Measurements from ENCODE around the gene NTN5. TPM values are rescaled to one million over a fixed set of nuclear protein-coding genes. Genes with fewer than 3 reads are reported as not detected.

Gene NTN5
- total and polyA plus RNA-seq, 2 of the 4 experiments (the other 2 are of a cell fraction): 0.19 TPM; not detected in 1

- no peak overlapping the region for H2BK20ac ChIP-seq (ENCODE audit: low read depth, low read length)
- ChIA-PET POLR2A (ENCODE audit: unreplicated experiment) (interaction anchor here (0.6 kb wide), 1 partner anchor 27 kb away, joined by 3 read pairs; no protein-coding TSS in a partner anchor), CTCF (no interaction called here)
- H3K9me1 ChIP-seq (ENCODE audit: insufficient read depth, low read length): peaks cover 7% of the 10 kb centered on the region
- BruUV-seq (replicated peaks): no TSS peak
- no peak for DNase-seq
- peaks cover 3% of the 10 kb centered on the region; the same call in 1 of the 2 replicates for H3K4me1 ChIP-seq (ENCODE audit: control insufficient read depth, insufficient read depth, low read length)
- no peak overlapping the region for H3K14ac ChIP-seq (replicated peaks; ENCODE audit: low read depth, low read length)
- H2BK5ac ChIP-seq (ENCODE audit: low read depth, low read length, poor library complexity, severe bottlenecking): no peak overlapping the region
- no peak overlapping the region for H3K27ac ChIP-seq (ENCODE audit: insufficient read depth, low read length)
- H3K4ac ChIP-seq (ENCODE audit: low read depth, low read length): no peak overlapping the region
- H3K36me3 ChIP-seq (ENCODE audit: control insufficient read depth, insufficient read depth, low read length): no peaks in the 10 kb centered on the region
- dilution Hi-C loops (cut with HindIII; ENCODE audit: low sequenced_read_pairs, unreplicated experiment) (no loop called here), in situ Hi-C loops (cut with MboI; ENCODE audit: low sequenced_read_pairs) (no loop called here), intact Hi-C loops (cut with micrococcal nuclease) (loop anchor here (5.0 kb wide), 1 partner anchor 106 kb away; no protein-coding TSS in a partner anchor)
- H2AFZ ChIP-seq (replicated peaks; ENCODE audit: low read length, poor library complexity): no peak overlapping the region
- H3K56ac ChIP-seq (ENCODE audit: extremely low read depth, insufficient read depth, low read length): no peak overlapping the region
- H3K18ac ChIP-seq (ENCODE audit: low read depth, low read length): no peak overlapping the region
- H3K4me2 ChIP-seq (ENCODE audit: low read depth, low read length): no peak overlapping the region
- no peak for TF ChIP-seq RCOR1 (IDR thresholded peaks at IDR 0.05; ENCODE audit: insufficient replicate concordance, low read length)
- TF ChIP-seq CTCF (conservative IDR thresholded peaks at IDR 0.05; ENCODE audit: low read depth, low read length): no peak
- TF ChIP-seq NFE2L2 (IDR thresholded peaks at IDR 0.05; ENCODE audit: low read depth, low read length): no peak
- TF ChIP-seq MAZ (IDR thresholded peaks at IDR 0.05; ENCODE audit: borderline replicate concordance, low read depth, low read length): no peak
- no peak overlapping the region for H3K23ac ChIP-seq (ENCODE audit: low read depth, low read length)
- H2AK9ac ChIP-seq (replicated peaks; ENCODE audit: low read depth, low read length, poor library complexity): no peak overlapping the region
- no peak for ATAC-seq (ENCODE audit: low read depth)
- no peak overlapping the region for H2BK15ac ChIP-seq (ENCODE audit: low read depth, low read length)
- 81% methylated on average over 7 of the region's 17 CpGs; no CpG with 5 or more reads in 1 of the 2 experiments for WGBS, 2 experiments (ENCODE audit: extremely low coverage in 2 of 2, insufficient read length in 1 of 2)
- no peaks in the 10 kb centered on the region for H3K79me1 ChIP-seq (ENCODE audit: low read depth in 1 of 2, low read length in 2 of 2)
- peaks cover 9% of the 10 kb centered on the region; the same call in 1 of the 2 replicates for H3K27me3 ChIP-seq (ENCODE audit: control insufficient read depth, insufficient read depth, low read length)
- no peak overlapping the region for H2AK5ac ChIP-seq (ENCODE audit: low read depth, low read length)
- no peak overlapping the region for H2BK120ac ChIP-seq (ENCODE audit: low read depth, low read length)
- no peak overlapping the region for H4K91ac ChIP-seq (ENCODE audit: insufficient read depth, low read depth, low read length)
- H4K8ac ChIP-seq (ENCODE audit: low read depth in 2 of 2, low read length in 2 of 2): no peak overlapping the region
- H4K20me1 ChIP-seq (ENCODE audit: insufficient read depth, low read length): peaks cover 6% of the 10 kb centered on the region; the same call in 1 of the 2 replicates
- no peak overlapping the region for H3K9ac ChIP-seq (ENCODE audit: low read depth, low read length)
- no peak overlapping the region for H4K5ac ChIP-seq (ENCODE audit: low read depth, low read length)
- H3K9me3 ChIP-seq (ENCODE audit: control insufficient read depth, insufficient read depth, low read length): no peaks in the 10 kb centered on the region
- H3K4me3 ChIP-seq (ENCODE audit: insufficient read depth, low read depth, low read length): no peak overlapping the region
Observed at GRCh38 chr19:48676487-48676886, 3.7 kb upstream of the NTN5 start.

Measured in IMR-90 (cell line).